ENCODE results near the gene ASGR2. TPM values are rescaled to one million over a fixed set of nuclear protein-coding genes. Genes with fewer than 3 reads are reported as not detected.
A peak's percentile ranks its signal among the peaks of the same experiment; 100 is the strongest.

The ASGR2 gene
- total and polyA plus RNA-seq, 2 of the 13 experiments (the other 11 are each of a cell fraction or from before 2014, with no cell fraction given), result 320 to 754 TPM

DNA sequence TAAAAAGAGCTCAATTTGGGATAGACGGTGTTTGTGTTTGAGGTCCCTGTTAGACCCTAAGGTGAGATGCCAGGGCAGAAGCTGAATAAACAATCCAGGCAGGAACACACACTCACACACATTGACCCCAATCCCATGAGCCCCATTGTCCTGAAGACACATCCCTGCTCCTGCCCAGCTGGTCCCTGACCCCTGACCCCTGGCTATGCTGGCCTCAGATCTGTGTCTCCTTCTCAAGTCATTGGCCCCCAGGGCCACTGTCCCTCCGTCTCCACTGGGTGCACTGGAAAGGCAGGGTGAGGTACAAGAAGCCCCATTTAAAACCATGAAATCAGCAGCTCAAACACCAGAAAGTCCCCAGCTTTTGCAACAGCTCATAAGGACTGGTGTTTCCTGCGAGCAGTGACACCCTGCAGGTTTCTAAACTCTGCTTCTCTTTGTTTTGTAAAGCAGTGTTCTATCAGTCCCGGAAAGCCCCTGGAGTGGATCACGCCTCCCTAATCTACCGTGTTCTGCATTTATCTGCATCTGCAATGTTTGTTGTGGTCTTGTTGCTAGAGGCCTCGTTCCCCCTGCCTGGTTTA lies 18.0 kb upstream of the ASGR2 start (continued):
- TF ChIP-seq NONO (IDR thresholded peaks at IDR 0.05), result no peak
- TF ChIP-seq NONO (CRISPR knock-in tag; conservative IDR thresholded peaks at IDR 0.05), result no peak
- peak; percentile 72 for TF ChIP-seq ZNF143 (CRISPR knock-in tag; IDR thresholded peaks at IDR 0.05)
- TF ChIP-seq XBP1 (CRISPR knock-in tag; IDR thresholded peaks at IDR 0.05), result no peak
- no peak for TF ChIP-seq SUZ12 (IDR thresholded peaks at IDR 0.05; ENCODE audit: low read depth, low read length)
- peak; percentile 82 for TF ChIP-seq MTA1 (CRISPR knock-in tag; IDR thresholded peaks at IDR 0.05; ENCODE audit: borderline replicate concordance)
- no peak for TF ChIP-seq ZNF770 (CRISPR knock-in tag; IDR thresholded peaks at IDR 0.05)
- TF ChIP-seq ELF1 (CRISPR knock-in tag; IDR thresholded peaks at IDR 0.05), result no peak
- TF ChIP-seq SYNCRIP (IDR thresholded peaks at IDR 0.05; ENCODE audit: insufficient read depth, low read depth, low read length), result no peak
- TF ChIP-seq ZBTB26 (CRISPR knock-in tag; IDR thresholded peaks at IDR 0.05; ENCODE audit: borderline replicate concordance), result no peak
- TF ChIP-seq THRA (CRISPR knock-in tag; IDR thresholded peaks at IDR 0.05; ENCODE audit: borderline replicate concordance), result peak; percentile 41; the same call in 1 of the 2 replicates
- no peak for TF ChIP-seq TBL1XR1 (IDR thresholded peaks at IDR 0.05; ENCODE audit: borderline replicate concordance, low read length, partially characterized antibody)
- TF ChIP-seq SCMH1 (CRISPR knock-in tag; IDR thresholded peaks at IDR 0.05; ENCODE audit: borderline replicate concordance), result no peak
- TF ChIP-seq HMGXB4 (CRISPR knock-in tag; IDR thresholded peaks at IDR 0.05; ENCODE audit: borderline replicate concordance in 1 of 2, low read depth in 1 of 2), result no peak; a peak in 1 of 4 replicates
- no peak for TF ChIP-seq NFE2L2 (IDR thresholded peaks at IDR 0.05; ENCODE audit: low read length)
- no peak for TF ChIP-seq RFXAP (CRISPR knock-in tag; IDR thresholded peaks at IDR 0.05; ENCODE audit: borderline replicate concordance)
- peak; percentile 56; the same call in 1 of the 2 replicates for TF ChIP-seq DPF2 (CRISPR knock-in tag; IDR thresholded peaks at IDR 0.05; ENCODE audit: borderline replicate concordance, low read depth)
- TF ChIP-seq, protein P1, sequence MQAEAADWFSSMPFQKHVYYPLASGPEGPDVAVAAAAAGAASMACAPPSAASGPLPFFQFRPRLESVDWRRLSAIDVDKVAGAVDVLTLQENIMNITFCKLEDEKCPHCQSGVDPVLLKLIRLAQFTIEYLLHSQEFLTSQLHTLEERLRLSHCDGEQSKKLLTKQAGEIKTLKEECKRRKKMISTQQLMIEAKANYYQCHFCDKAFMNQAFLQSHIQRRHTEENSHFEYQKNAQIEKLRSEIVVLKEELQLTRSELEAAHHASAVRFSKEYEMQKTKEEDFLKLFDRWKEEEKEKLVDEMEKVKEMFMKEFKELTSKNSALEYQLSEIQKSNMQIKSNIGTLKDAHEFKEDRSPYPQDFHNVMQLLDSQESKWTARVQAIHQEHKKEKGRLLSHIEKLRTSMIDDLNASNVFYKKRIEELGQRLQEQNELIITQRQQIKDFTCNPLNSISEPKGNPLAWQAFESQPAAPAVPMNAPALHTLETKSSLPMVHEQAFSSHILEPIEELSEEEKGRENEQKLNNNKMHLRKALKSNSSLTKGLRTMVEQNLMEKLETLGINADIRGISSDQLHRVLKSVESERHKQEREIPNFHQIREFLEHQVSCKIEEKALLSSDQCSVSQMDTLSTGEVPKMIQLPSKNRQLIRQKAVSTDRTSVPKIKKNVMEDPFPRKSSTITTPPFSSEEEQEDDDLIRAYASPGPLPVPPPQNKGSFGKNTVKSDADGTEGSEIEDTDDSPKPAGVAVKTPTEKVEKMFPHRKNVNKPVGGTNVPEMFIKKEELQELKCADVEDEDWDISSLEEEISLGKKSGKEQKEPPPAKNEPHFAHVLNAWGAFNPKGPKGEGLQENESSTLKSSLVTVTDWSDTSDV (CRISPR knock-in tag; IDR thresholded peaks at IDR 0.05), result no peak
- no peak; the same call in 1 of the 2 replicates for TF ChIP-seq ZNF556 (CRISPR knock-in tag; IDR thresholded peaks at IDR 0.05; ENCODE audit: borderline replicate concordance)
- TF ChIP-seq ZNF816 (CRISPR knock-in tag; IDR thresholded peaks at IDR 0.05; ENCODE audit: borderline replicate concordance), result no peak
- 0 out of 2 replicates have a peak, but pooled peaks have one; percentile 14 for TF ChIP-seq HHEX (CRISPR knock-in tag; IDR thresholded peaks at IDR 0.05)
